Ishikawa (cell line): ENCODE data around the gene CYP11A1.

Experiments
- CEBPB ChIP-seq: IDR thresholded peaks from 2 replicates; pipeline ENCODE4 v1.6.1; 2012
- CREB1 ChIP-seq: IDR thresholded peaks from 2 replicates; pipeline ENCODE4 v1.6.1; 2012; ENCODE audit warnings: low read depth
- EP300 ChIP-seq: IDR thresholded peaks from 2 replicates; pipeline ENCODE4 v1.6.1; 2012; ENCODE audit warnings: borderline replicate concordance
- MAX ChIP-seq: IDR thresholded peaks from 2 replicates; pipeline ENCODE4 v1.6.1; 2012
- RAD21 ChIP-seq: IDR thresholded peaks from 2 replicates; pipeline ENCODE4 v1.6.1; 2012; ENCODE audit warnings: low read depth
- TAF1 ChIP-seq: IDR thresholded peaks from 2 replicates; pipeline ENCODE4 v1.6.1; 2012; ENCODE audit warnings: low read depth, mild to moderate bottlenecking
- YY1 ChIP-seq: IDR thresholded peaks from 2 replicates; pipeline ENCODE4 v1.6.1; 2012; ENCODE audit warnings: low read depth
- ZBTB7A ChIP-seq: IDR thresholded peaks from 2 replicates; pipeline ENCODE4 v1.6.1; 2012; ENCODE audit warnings: low read depth
- TF ChIP-seq, protein P1 (sequence below): IDR thresholded peaks from 2 replicates; pipeline ENCODE4 v1.6.1; 2012; ENCODE audit warnings: low read depth, mild to moderate bottlenecking
- TF ChIP-seq, protein P2 (sequence below): IDR thresholded peaks from 2 replicates; pipeline ENCODE4 v1.6.1; 2012

GRCh38 chr15:74338676-74339075, 28.8 kb downstream of the CYP11A1 start:
- TF ChIP-seq, protein P1, sequence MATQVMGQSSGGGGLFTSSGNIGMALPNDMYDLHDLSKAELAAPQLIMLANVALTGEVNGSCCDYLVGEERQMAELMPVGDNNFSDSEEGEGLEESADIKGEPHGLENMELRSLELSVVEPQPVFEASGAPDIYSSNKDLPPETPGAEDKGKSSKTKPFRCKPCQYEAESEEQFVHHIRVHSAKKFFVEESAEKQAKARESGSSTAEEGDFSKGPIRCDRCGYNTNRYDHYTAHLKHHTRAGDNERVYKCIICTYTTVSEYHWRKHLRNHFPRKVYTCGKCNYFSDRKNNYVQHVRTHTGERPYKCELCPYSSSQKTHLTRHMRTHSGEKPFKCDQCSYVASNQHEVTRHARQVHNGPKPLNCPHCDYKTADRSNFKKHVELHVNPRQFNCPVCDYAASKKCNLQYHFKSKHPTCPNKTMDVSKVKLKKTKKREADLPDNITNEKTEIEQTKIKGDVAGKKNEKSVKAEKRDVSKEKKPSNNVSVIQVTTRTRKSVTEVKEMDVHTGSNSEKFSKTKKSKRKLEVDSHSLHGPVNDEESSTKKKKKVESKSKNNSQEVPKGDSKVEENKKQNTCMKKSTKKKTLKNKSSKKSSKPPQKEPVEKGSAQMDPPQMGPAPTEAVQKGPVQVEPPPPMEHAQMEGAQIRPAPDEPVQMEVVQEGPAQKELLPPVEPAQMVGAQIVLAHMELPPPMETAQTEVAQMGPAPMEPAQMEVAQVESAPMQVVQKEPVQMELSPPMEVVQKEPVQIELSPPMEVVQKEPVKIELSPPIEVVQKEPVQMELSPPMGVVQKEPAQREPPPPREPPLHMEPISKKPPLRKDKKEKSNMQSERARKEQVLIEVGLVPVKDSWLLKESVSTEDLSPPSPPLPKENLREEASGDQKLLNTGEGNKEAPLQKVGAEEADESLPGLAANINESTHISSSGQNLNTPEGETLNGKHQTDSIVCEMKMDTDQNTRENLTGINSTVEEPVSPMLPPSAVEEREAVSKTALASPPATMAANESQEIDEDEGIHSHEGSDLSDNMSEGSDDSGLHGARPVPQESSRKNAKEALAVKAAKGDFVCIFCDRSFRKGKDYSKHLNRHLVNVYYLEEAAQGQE: no peak
- TF ChIP-seq YY1 (no peak), CREB1 (no peak), CEBPB (no peak), MAX (no peak), EP300 (no peak), RAD21 (no peak), TAF1 (no peak), ZBTB7A (no peak)
- TF ChIP-seq, protein P2, sequence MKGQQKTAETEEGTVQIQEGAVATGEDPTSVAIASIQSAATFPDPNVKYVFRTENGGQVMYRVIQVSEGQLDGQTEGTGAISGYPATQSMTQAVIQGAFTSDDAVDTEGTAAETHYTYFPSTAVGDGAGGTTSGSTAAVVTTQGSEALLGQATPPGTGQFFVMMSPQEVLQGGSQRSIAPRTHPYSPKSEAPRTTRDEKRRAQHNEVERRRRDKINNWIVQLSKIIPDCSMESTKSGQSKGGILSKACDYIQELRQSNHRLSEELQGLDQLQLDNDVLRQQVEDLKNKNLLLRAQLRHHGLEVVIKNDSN: no peak
